ENCODE data around the gene C14orf93.

GRCh38 chr14:23017091-23017490, 7.1 kb upstream of the C14orf93 start:
- TF ChIP-seq EP300 (IDR thresholded peaks at IDR 0.05) = no peak
- TF ChIP-seq JUN (IDR thresholded peaks at IDR 0.05) = no peak
- no peak for TF ChIP-seq RARB (CRISPR knock-in tag; IDR thresholded peaks at IDR 0.05)
- TF ChIP-seq, protein P1, sequence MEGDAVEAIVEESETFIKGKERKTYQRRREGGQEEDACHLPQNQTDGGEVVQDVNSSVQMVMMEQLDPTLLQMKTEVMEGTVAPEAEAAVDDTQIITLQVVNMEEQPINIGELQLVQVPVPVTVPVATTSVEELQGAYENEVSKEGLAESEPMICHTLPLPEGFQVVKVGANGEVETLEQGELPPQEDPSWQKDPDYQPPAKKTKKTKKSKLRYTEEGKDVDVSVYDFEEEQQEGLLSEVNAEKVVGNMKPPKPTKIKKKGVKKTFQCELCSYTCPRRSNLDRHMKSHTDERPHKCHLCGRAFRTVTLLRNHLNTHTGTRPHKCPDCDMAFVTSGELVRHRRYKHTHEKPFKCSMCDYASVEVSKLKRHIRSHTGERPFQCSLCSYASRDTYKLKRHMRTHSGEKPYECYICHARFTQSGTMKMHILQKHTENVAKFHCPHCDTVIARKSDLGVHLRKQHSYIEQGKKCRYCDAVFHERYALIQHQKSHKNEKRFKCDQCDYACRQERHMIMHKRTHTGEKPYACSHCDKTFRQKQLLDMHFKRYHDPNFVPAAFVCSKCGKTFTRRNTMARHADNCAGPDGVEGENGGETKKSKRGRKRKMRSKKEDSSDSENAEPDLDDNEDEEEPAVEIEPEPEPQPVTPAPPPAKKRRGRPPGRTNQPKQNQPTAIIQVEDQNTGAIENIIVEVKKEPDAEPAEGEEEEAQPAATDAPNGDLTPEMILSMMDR (IDR thresholded peaks at IDR 0.05) = no peak
- TF ChIP-seq FOSL2 (IDR thresholded peaks at IDR 0.05) = no peak
- TF ChIP-seq FOSL2 (CRISPR knock-in tag; IDR thresholded peaks at IDR 0.05) = no peak
- no peak for TF ChIP-seq PHF8 (IDR thresholded peaks at IDR 0.05; ENCODE audit: borderline replicate concordance, low read depth)
- TF ChIP-seq ELK1 (IDR thresholded peaks at IDR 0.05; ENCODE audit: low read depth, low read length) = no peak
- TF ChIP-seq, protein P2, sequence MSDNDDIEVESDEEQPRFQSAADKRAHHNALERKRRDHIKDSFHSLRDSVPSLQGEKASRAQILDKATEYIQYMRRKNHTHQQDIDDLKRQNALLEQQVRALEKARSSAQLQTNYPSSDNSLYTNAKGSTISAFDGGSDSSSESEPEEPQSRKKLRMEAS (IDR thresholded peaks at IDR 0.05) = no peak
- no peak for TF ChIP-seq CHD2 (IDR thresholded peaks at IDR 0.05; ENCODE audit: low read length, partially characterized antibody)
- TF ChIP-seq POLR2A (IDR thresholded peaks at IDR 0.05; ENCODE audit: low read length) = no peak
- no peak for TF ChIP-seq SREBF2 (IDR thresholded peaks at IDR 0.05)
- no peak for TF ChIP-seq ZC3H11A (IDR thresholded peaks at IDR 0.05)

Data from A549 (cell line).